IPS-20b (cell line): ENCODE results near the gene CD37.

Experiments used
- H3K27ac ChIP-seq: one replicate; pipeline ENCODE4 v1.5.1; 2013; ENCODE audit warnings: low read length
- H3K27me3 ChIP-seq: 2 replicates; pipeline ENCODE4 v1.6.1; 2013; ENCODE audit warnings: mild to moderate bottlenecking, low read length, inconsistent platforms; ENCODE audit not compliant: insufficient read depth
- H3K36me3 ChIP-seq: 2 replicates; pipeline ENCODE4 v1.6.1; 2013; ENCODE audit warnings: low read depth, mild to moderate bottlenecking, inconsistent platforms, low read length, moderate library complexity; ENCODE audit not compliant: insufficient read depth
- H3K4me1 ChIP-seq: 2 replicates; pipeline ENCODE4 v1.6.1; 2013; ENCODE audit warnings: mild to moderate bottlenecking, control low read depth, inconsistent platforms, low read length, moderate library complexity; ENCODE audit not compliant: insufficient read depth
- H3K4me3 ChIP-seq: 2 replicates; pipeline ENCODE4 v1.5.1; 2013; ENCODE audit warnings: mild to moderate bottlenecking, low read length, inconsistent platforms
- H3K9ac ChIP-seq: 2 replicates; pipeline ENCODE4 v1.6.1; 2013; ENCODE audit warnings: low read depth, mild to moderate bottlenecking, inconsistent platforms, low read length, moderate library complexity
- H3K9me3 ChIP-seq: 2 replicates; pipeline ENCODE4 v1.6.1; 2013; ENCODE audit warnings: mild to moderate bottlenecking, low read depth, low read length, inconsistent platforms; ENCODE audit not compliant: insufficient read depth

CD37 gene

GRCh38 chr19:49356382-49356781, 21.2 kb downstream of the CD37 start:
- peaks cover 3% of the 10 kb centered on the region; the same call in 1 of the 2 replicates for H3K4me1 ChIP-seq

GRCh38 chr19:49357186-49357585, 22.0 kb downstream of the CD37 start:
- Histone ChIP-seq H3K9ac (no peak overlapping the region), H3K9me3 (no peaks in the 10 kb centered on the region), H3K4me1 (peaks cover 3% of the 10 kb centered on the region; the same call in 1 of the 2 replicates), H3K36me3 (peaks cover 73% of the 10 kb centered on the region), H3K27ac (no peak overlapping the region), H3K4me3 (no peak overlapping the region), H3K27me3 (no peaks in the 10 kb centered on the region)

More at GRCh38 chr19:49356382-49356781, 21.2 kb downstream of the CD37 start:
- H3K36me3 ChIP-seq, result peaks cover 81% of the 10 kb centered on the region
- H3K9ac ChIP-seq, result no peak overlapping the region
- no peak overlapping the region for H3K4me3 ChIP-seq
- no peak overlapping the region for H3K27ac ChIP-seq
- H3K9me3 ChIP-seq, result no peaks in the 10 kb centered on the region
- no peaks in the 10 kb centered on the region for H3K27me3 ChIP-seq

- Histone ChIP-seq H3K4me3 (peak overlapping the region; percentile 91; the same call in 1 of the 2 replicates), H3K27ac (peak overlapping the region; percentile 95), H3K36me3 (peaks cover 46% of the 10 kb centered on the region), H3K9ac (peak overlapping the region; percentile 97; the same call in 1 of the 2 replicates), H3K9me3 (no peaks in the 10 kb centered on the region), H3K4me1 (peaks cover 7% of the 10 kb centered on the region; the same call in 1 of the 2 replicates), H3K27me3 (no peaks in the 10 kb centered on the region)
These were observed 24.9 kb downstream of the CD37 start for GRCh38 chr19:49359851-49360820.

- Histone ChIP-seq H3K9me3 (no peaks in the 10 kb centered on the region), H3K4me1 (peaks cover 7% of the 10 kb centered on the region; the same call in 1 of the 2 replicates), H3K27me3 (no peaks in the 10 kb centered on the region), H3K27ac (peak overlapping the region; percentile 95), H3K36me3 (peaks cover 32% of the 10 kb centered on the region), H3K9ac (peak overlapping the region; percentile 97), H3K4me3 (peak overlapping the region; percentile 91)
These were observed 26.3 kb downstream of the CD37 start for GRCh38 chr19:49361438-49362047.

- peak within 1 kb of the TSS; percentile 95 for H3K27ac ChIP-seq
- H3K27me3 ChIP-seq, result no peaks in the 10 kb centered on the region
- peak within 1 kb of the TSS; percentile 91 for H3K4me3 ChIP-seq
- H3K4me1 ChIP-seq, result peaks cover 7% of the 10 kb centered on the region; the same call in 1 of the 2 replicates
- no peaks in the 10 kb centered on the region for H3K9me3 ChIP-seq
- H3K36me3 ChIP-seq, result peaks cover 24% of the 10 kb centered on the region
- peak within 1 kb of the TSS; percentile 97 for H3K9ac ChIP-seq
These were observed 27.1 kb downstream of the CD37 start, which contains the start of gene TEAD2 for GRCh38 chr19:49362048-49362928. Gene TEAD2 (minus strand): TSS chr19:49362416. CDS start chr19:49360075, 2,341 bp downstream.

GRCh38 chr19:49362929-49363267, 27.7 kb downstream of the CD37 start:
- peak overlapping the region; percentile 91 for H3K4me3 ChIP-seq
- H3K27ac ChIP-seq, result peak overlapping the region; percentile 10

GRCh38 chr19:49363268-49364082, 28.3 kb downstream of the CD37 start, which contains the start of gene DKKL1:
Gene DKKL1 (plus strand): TSS chr19:49363877. CDS start chr19:49363999, 122 bp downstream.
- peaks cover 7% of the 10 kb centered on the region; the same call in 1 of the 2 replicates for H3K4me1 ChIP-seq
- H3K9ac ChIP-seq, result peak within 1 kb of the TSS; percentile 97; the same call in 1 of the 2 replicates
- peak within 1 kb of the TSS; percentile 10 for H3K27ac ChIP-seq
- H3K4me3 ChIP-seq, result peak within 1 kb of the TSS; percentile 91
- peaks cover 12% of the 10 kb centered on the region for H3K36me3 ChIP-seq
- H3K9me3 ChIP-seq, result no peaks in the 10 kb centered on the region
- no peaks in the 10 kb centered on the region for H3K27me3 ChIP-seq

More at GRCh38 chr19:49362929-49363267, 27.7 kb downstream of the CD37 start:
- peak overlapping the region; percentile 97; the same call in 1 of the 2 replicates for H3K9ac ChIP-seq
- H3K4me1 ChIP-seq, result peaks cover 7% of the 10 kb centered on the region; the same call in 1 of the 2 replicates
- H3K9me3 ChIP-seq, result no peaks in the 10 kb centered on the region
- H3K36me3 ChIP-seq, result peaks cover 18% of the 10 kb centered on the region
- H3K27me3 ChIP-seq, result no peaks in the 10 kb centered on the region

- Histone ChIP-seq H3K36me3 (peaks cover 5% of the 10 kb centered on the region), H3K9ac (peak overlapping the region; percentile 33; the same call in 1 of the 2 replicates), H3K4me1 (peaks cover 7% of the 10 kb centered on the region; the same call in 1 of the 2 replicates), H3K27ac (no peak overlapping the region), H3K4me3 (peak overlapping the region; percentile 47), H3K9me3 (peaks cover 7% of the 10 kb centered on the region), H3K27me3 (no peaks in the 10 kb centered on the region)
These were observed 29.0 kb downstream of the CD37 start for GRCh38 chr19:49364083-49364737.

GRCh38 chr19:49366110-49366509, 30.9 kb downstream of the CD37 start:
- no peak overlapping the region for H3K9ac ChIP-seq
- H3K4me3 ChIP-seq, result no peak overlapping the region
- H3K36me3 ChIP-seq, result no peaks in the 10 kb centered on the region
- H3K4me1 ChIP-seq, result peaks cover 4% of the 10 kb centered on the region; the same call in 1 of the 2 replicates
- H3K27ac ChIP-seq, result no peak overlapping the region
- peaks cover 21% of the 10 kb centered on the region for H3K9me3 ChIP-seq
- no peaks in the 10 kb centered on the region for H3K27me3 ChIP-seq
